Large intestine (tissue), 3 donors: Measurements from ENCODE around the gene PON1. TPM values are rescaled to one million over a fixed set of nuclear protein-coding genes. Genes with fewer than 3 reads are reported as not detected.

Experiments
- DNase-seq, 2 donors: peaks; one replicate each; pipeline versions ENCODE4 v3.0.0 to v3.0.0-alpha.2; 2013
- H3K27ac ChIP-seq: one replicate; pipeline ENCODE4 v1.5.1; 2013; ENCODE audit warnings: low read length
- H3K27me3 ChIP-seq: 2 replicates; pipeline ENCODE4 v1.6.1; 2013; ENCODE audit warnings: low read length; ENCODE audit not compliant: control insufficient read depth, insufficient read depth
- H3K36me3 ChIP-seq: 2 replicates; pipeline ENCODE4 v1.6.1; 2013; ENCODE audit warnings: low read length; ENCODE audit not compliant: control insufficient read depth, insufficient read depth
- H3K4me1 ChIP-seq: one replicate; pipeline ENCODE4 v1.6.1; 2013; ENCODE audit warnings: low read length; ENCODE audit not compliant: control insufficient read depth, insufficient read depth
- H3K4me3 ChIP-seq: one replicate; pipeline ENCODE4 v1.5.1; 2013; ENCODE audit warnings: low read length
- H3K9me3 ChIP-seq: one replicate; pipeline ENCODE4 v1.6.1; 2013; ENCODE audit warnings: mild to moderate bottlenecking, low read depth, low read length, moderate library complexity; ENCODE audit not compliant: control insufficient read depth
- WGBS: methylation state at CpG from one replicate; pipeline ENCODE4 v1.1.5; 2013; ENCODE audit warnings: low lambda C conversion rate; ENCODE audit not compliant: insufficient coverage; 5-methylcytosine and 5-hydroxymethylcytosine counted together
- polyA plus RNA-seq: library from polyadenylated mRNA; unstranded; fragments of 120-200 nt; gene quantifications from one replicate; pipeline ENCODE4 v1.2.1, GENCODE V29; 2013

PON1 gene
- polyA plus RNA-seq, 1 donor: 2.3 TPM

GRCh38 chr7:95335093-95335492 is 10.8 kb upstream of the PON1 start:
- peak overlapping the region; percentile 37 for H3K27ac ChIP-seq
- peaks cover 6% of the 10 kb centered on the region for H3K4me1 ChIP-seq
- no peak overlapping the region for H3K4me3 ChIP-seq
- no peaks in the 10 kb centered on the region for H3K9me3 ChIP-seq
- no peaks in the 10 kb centered on the region for H3K27me3 ChIP-seq
- H3K36me3 ChIP-seq: no peaks in the 10 kb centered on the region
- no peak for DNase-seq

GRCh38 chr7:95334447-95334846 is 10.1 kb upstream of the PON1 start:
- no peak for DNase-seq
- Histone ChIP-seq H3K36me3 (no peaks in the 10 kb centered on the region), H3K27me3 (no peaks in the 10 kb centered on the region), H3K4me3 (no peak overlapping the region), H3K9me3 (no peaks in the 10 kb centered on the region), H3K27ac (peak overlapping the region; percentile 37), H3K4me1 (peaks cover 6% of the 10 kb centered on the region)

- WGBS: 100% methylated on average over 1 of the region's 1 CpG
- H3K4me3 ChIP-seq: peak overlapping the region; percentile 16
- H3K4me1 ChIP-seq: peaks cover 5% of the 10 kb centered on the region
- DNase-seq: no peak
- no peaks in the 10 kb centered on the region for H3K27me3 ChIP-seq
- no peaks in the 10 kb centered on the region for H3K36me3 ChIP-seq
- H3K9me3 ChIP-seq: no peaks in the 10 kb centered on the region
- no peak overlapping the region for H3K27ac ChIP-seq
Observed at GRCh38 chr7:95330961-95331337, 6.6 kb upstream of the PON1 start.

GRCh38 chr7:95330204-95330960 is 6.0 kb upstream of the PON1 start:
- Histone ChIP-seq H3K27me3 (no peaks in the 10 kb centered on the region), H3K36me3 (no peaks in the 10 kb centered on the region), H3K27ac (no peak overlapping the region), H3K9me3 (no peaks in the 10 kb centered on the region), H3K4me3 (peak overlapping the region; percentile 16), H3K4me1 (no peaks in the 10 kb centered on the region)
- peak in 1 of 2 donors; percentile 66 for DNase-seq
- WGBS: 26% methylated on average over 2 of the region's 4 CpGs

GRCh38 chr7:95327356-95327755 is 3.0 kb upstream of the PON1 start:
- no peak overlapping the region for H3K4me3 ChIP-seq
- H3K27ac ChIP-seq: no peak overlapping the region
- H3K27me3 ChIP-seq: no peaks in the 10 kb centered on the region
- H3K36me3 ChIP-seq: no peaks in the 10 kb centered on the region
- whole genome bisulfite sequencing: 81% methylated on average over 3 of the region's 3 CpGs
- no peak for DNase-seq
- no peaks in the 10 kb centered on the region for H3K9me3 ChIP-seq
- peaks cover 11% of the 10 kb centered on the region for H3K4me1 ChIP-seq

GRCh38 chr7:95323410-95324129 is 762 bp downstream of the PON1 start:
- H3K9me3 ChIP-seq: no peaks in the 10 kb centered on the region
- peaks cover 27% of the 10 kb centered on the region for H3K4me1 ChIP-seq
- no CpG with 5 or more reads among the region's 9 CpGs for WGBS
- DNase-seq: no peak
- H3K4me3 ChIP-seq: no peak overlapping the region
- no peaks in the 10 kb centered on the region for H3K36me3 ChIP-seq
- H3K27me3 ChIP-seq: no peaks in the 10 kb centered on the region
- no peak overlapping the region for H3K27ac ChIP-seq

- WGBS: no CpG with 5 or more reads among the region's 2 CpGs
- no peaks in the 10 kb centered on the region for H3K9me3 ChIP-seq
- H3K36me3 ChIP-seq: no peaks in the 10 kb centered on the region
Observed at GRCh38 chr7:95322854-95323253, 1.5 kb downstream of the PON1 start.

GRCh38 chr7:95322396-95322795 is 1.9 kb downstream of the PON1 start:
- DNase-seq: no peak
- H3K27ac ChIP-seq: no peak overlapping the region
- H3K4me1 ChIP-seq: peaks cover 27% of the 10 kb centered on the region
- no peaks in the 10 kb centered on the region for H3K9me3 ChIP-seq
- H3K27me3 ChIP-seq: no peaks in the 10 kb centered on the region
- no peaks in the 10 kb centered on the region for H3K36me3 ChIP-seq
- 100% methylated on average over 2 of the region's 8 CpGs for WGBS
- no peak overlapping the region for H3K4me3 ChIP-seq

More at GRCh38 chr7:95322854-95323253, 1.5 kb downstream of the PON1 start:
- no peak overlapping the region for H3K4me3 ChIP-seq
- no peaks in the 10 kb centered on the region for H3K27me3 ChIP-seq
- DNase-seq: no peak
- peaks cover 27% of the 10 kb centered on the region for H3K4me1 ChIP-seq
- no peak overlapping the region for H3K27ac ChIP-seq

- no peak for DNase-seq
- Histone ChIP-seq H3K36me3 (no peaks in the 10 kb centered on the region), H3K4me3 (no peak overlapping the region), H3K4me1 (peaks cover 27% of the 10 kb centered on the region), H3K27ac (no peak overlapping the region), H3K27me3 (no peaks in the 10 kb centered on the region), H3K9me3 (no peaks in the 10 kb centered on the region)
- WGBS: no CpG with 5 or more reads among the region's 1 CpG
Observed at GRCh38 chr7:95321720-95322119, 2.6 kb downstream of the PON1 start.

GRCh38 chr7:95320651-95321050 is 3.7 kb downstream of the PON1 start:
- Histone ChIP-seq H3K36me3 (no peaks in the 10 kb centered on the region), H3K4me3 (no peak overlapping the region), H3K9me3 (no peaks in the 10 kb centered on the region), H3K4me1 (peaks cover 27% of the 10 kb centered on the region), H3K27ac (peak overlapping the region; percentile 29), H3K27me3 (no peaks in the 10 kb centered on the region)
- DNase-seq: peak; percentile 40 to 70
- no CpG with 5 or more reads among the region's 1 CpG for WGBS

- H3K36me3 ChIP-seq: no peaks in the 10 kb centered on the region
- no peak overlapping the region for H3K27ac ChIP-seq
- DNase-seq: no peak
- H3K9me3 ChIP-seq: no peaks in the 10 kb centered on the region
- no peaks in the 10 kb centered on the region for H3K27me3 ChIP-seq
- H3K4me3 ChIP-seq: no peak overlapping the region
- whole genome bisulfite sequencing: no CpG with 5 or more reads among the region's 1 CpG
- H3K4me1 ChIP-seq: peaks cover 27% of the 10 kb centered on the region
Observed at GRCh38 chr7:95319570-95319969, 4.8 kb downstream of the PON1 start.
